Calu3 (cell line): ENCODE measurements around the gene CACNA1I. TPM values are rescaled to one million over a fixed set of nuclear protein-coding genes. Genes with fewer than 3 reads are reported as not detected.

Experiments
- BruUV-seq: library from RNA; stranded (reverse); fragments of 400-500 nt; replicated peaks from 2 replicates; lab custom pipeline; 2021; lab: Mats Ljungman, UMichigan
- CTCF ChIA-PET: fragments of 300-600 bp; sonication (Branson Sonifier 250); formaldehyde crosslinking; loops from one replicate; lab custom pipeline; 2022; ENCODE audit warnings: antibody characterized with exemption; lab: Charles Lee
- DNase-seq: peaks from one replicate; pipeline ENCODE4 v3.0.0; 2022
- H3K27ac Mint-ChIP-seq: one replicate; pipeline ENCODE4 v1.8.0; 2022; ENCODE audit warnings: mixed read lengths; ENCODE audit not compliant: unreplicated experiment
- H3K27me3 Mint-ChIP-seq: one replicate; pipeline ENCODE4 v1.8.0; 2022; ENCODE audit warnings: mixed read lengths; ENCODE audit not compliant: unreplicated experiment
- H3K36me3 Mint-ChIP-seq: one replicate; pipeline ENCODE4 v1.8.0; 2022; ENCODE audit warnings: mild to moderate bottlenecking, moderate library complexity, mixed read lengths; ENCODE audit not compliant: insufficient read depth, unreplicated experiment
- H3K4me1 Mint-ChIP-seq: one replicate; pipeline ENCODE4 v1.8.0; 2022; ENCODE audit warnings: mild to moderate bottlenecking, low read depth, mixed read lengths; ENCODE audit not compliant: unreplicated experiment
- H3K4me3 Mint-ChIP-seq: one replicate; pipeline ENCODE4 v1.8.0; 2022; ENCODE audit warnings: mild to moderate bottlenecking, low read depth, moderate library complexity, mixed read lengths; ENCODE audit not compliant: unreplicated experiment
- H3K9me3 Mint-ChIP-seq: one replicate; pipeline ENCODE4 v1.8.0; 2022; ENCODE audit warnings: low read depth, mixed read lengths; ENCODE audit not compliant: unreplicated experiment
- CTCF ChIP-seq: fragments of 200-600 bp; IDR thresholded peaks from one replicate; pipeline ENCODE4 v1.8.0; 2022; ENCODE audit warnings: antibody characterized with exemption; ENCODE audit not compliant: unreplicated experiment
- intact Hi-C: fragments of 100-400 bp; cut with micrococcal nuclease; formaldehyde crosslinking; loops from one replicate; pipeline ENCODE4 v1.10.0; 2022; ENCODE audit not compliant: unreplicated experiment
- total RNA-seq: library from RNA; stranded (reverse); gene quantifications from 2 replicates; pipeline ENCODE4 v1.2.3, GENCODE V29; 2022

Gene CACNA1I
- total RNA-seq, 1 experiment from 2014 or later: 0.05 TPM

GRCh38 chr22:39596601-39597000 is 26.0 kb downstream of the CACNA1I start:
- DNase-seq: no peak
- CTCF ChIA-PET: no interaction called here
- no TSS peak for BruUV-seq
- intact Hi-C loops: no loop called here
- no peak overlapping the region for H3K4me3 Mint-ChIP-seq
- TF ChIP-seq CTCF: no peak
- no peak overlapping the region for H3K27ac Mint-ChIP-seq
- peaks cover 38% of the 10 kb centered on the region for H3K4me1 Mint-ChIP-seq
- no peaks in the 10 kb centered on the region for H3K9me3 Mint-ChIP-seq
- peaks cover 60% of the 10 kb centered on the region for H3K27me3 Mint-ChIP-seq
- no peaks in the 10 kb centered on the region for H3K36me3 Mint-ChIP-seq

- CTCF ChIA-PET: interaction anchor here (0.5 kb wide), 1 partner anchor 204 kb away, joined by 3 read pairs; no protein-coding TSS in a partner anchor
- BruUV-seq: no TSS peak
- intact Hi-C loops: no loop called here
- Mint-ChIP-seq H3K4me3 (no peak overlapping the region), H3K27ac (no peak overlapping the region), H3K36me3 (no peaks in the 10 kb centered on the region), H3K4me1 (peaks cover 32% of the 10 kb centered on the region), H3K9me3 (no peaks in the 10 kb centered on the region), H3K27me3 (peaks cover 67% of the 10 kb centered on the region)
- no peak for TF ChIP-seq CTCF
- no peak for DNase-seq
Observed at GRCh38 chr22:39597236-39597869, 26.8 kb downstream of the CACNA1I start.

DNA sequence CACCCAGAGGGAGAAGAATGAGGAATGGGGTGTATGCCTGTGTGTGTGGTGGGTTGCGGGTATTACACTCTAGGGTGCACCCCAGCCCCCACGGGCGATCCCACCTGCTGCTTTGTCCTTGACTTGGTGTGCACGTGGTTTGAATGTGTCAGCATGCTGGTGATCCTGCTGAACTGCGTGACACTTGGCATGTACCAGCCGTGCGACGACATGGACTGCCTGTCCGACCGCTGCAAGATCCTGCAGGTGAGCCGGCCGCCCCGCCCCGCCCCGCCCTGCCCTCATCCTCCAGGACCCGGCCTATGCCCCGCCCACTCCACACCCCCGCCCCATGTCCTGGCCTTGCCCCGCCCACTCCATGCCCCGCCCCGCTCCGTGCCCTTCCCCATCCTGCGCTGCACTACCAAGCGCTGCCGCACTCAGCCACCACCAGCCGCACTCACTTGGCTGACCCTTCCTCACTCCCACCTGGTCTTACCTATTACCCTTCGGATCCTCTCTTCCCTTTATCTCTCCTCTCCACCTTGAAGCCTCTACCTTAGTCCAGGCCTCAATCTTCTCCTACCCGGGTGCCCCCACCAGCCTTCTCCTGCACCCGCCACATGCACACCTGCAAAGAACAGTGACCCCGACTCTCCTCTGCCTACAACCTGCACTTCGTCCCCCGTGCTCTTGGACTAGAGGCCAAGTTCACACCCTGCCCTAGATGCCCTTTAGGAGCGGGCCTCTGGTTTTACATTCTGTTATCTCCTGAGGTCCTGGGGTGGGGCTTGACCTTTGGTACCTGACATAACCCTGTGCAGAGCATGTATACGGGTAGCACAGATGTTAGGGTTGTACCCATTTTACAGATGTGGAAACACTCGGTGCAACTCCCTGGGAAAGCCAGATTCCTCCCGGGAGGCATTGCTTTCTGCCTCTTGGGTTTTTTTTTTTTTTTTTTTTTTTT is 27.7 kb downstream of the CACNA1I start:
- no peaks in the 10 kb centered on the region for H3K9me3 Mint-ChIP-seq
- intact Hi-C loops: no loop called here
- H3K36me3 Mint-ChIP-seq: no peaks in the 10 kb centered on the region
- H3K27ac Mint-ChIP-seq: peak overlapping the region; percentile 52
- BruUV-seq: no TSS peak
- H3K27me3 Mint-ChIP-seq: peaks cover 77% of the 10 kb centered on the region
- CTCF ChIA-PET: no interaction called here
- peaks cover 23% of the 10 kb centered on the region for H3K4me1 Mint-ChIP-seq
- H3K4me3 Mint-ChIP-seq: no peak overlapping the region
- DNase-seq: peak; percentile 90
- no peak for TF ChIP-seq CTCF

DNA sequence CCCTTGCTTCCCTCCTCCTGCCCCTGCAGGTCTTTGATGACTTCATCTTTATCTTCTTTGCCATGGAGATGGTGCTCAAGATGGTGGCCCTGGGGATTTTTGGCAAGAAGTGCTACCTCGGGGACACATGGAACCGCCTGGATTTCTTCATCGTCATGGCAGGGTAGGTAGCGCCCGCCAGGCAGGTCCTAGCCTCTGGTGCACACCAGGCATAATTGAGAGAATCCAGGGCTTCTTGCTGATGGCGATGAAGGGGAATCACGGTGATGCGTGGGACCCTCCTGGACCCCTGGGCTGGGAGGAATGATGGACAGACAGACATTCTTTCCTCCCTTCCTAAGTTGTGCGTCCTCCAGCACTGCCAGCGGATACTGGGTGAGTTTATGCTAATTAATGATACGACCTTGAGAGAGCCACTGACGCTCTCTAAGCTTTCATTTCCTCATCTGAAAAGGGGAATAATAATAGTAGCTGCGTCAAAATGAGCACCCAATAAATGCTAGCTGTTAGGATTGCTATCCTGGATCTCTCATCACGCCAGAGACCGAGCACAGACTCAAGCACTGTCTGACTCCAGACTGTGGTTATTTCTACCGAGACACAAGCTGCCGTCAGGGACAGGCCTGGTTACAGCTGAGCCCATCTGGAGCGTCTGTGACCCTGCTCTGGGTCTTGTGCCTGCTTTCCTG is 30.1 kb downstream of the CACNA1I start:
- Mint-ChIP-seq H3K27me3 (peaks cover 94% of the 10 kb centered on the region), H3K27ac (no peak overlapping the region), H3K4me1 (peaks cover 18% of the 10 kb centered on the region), H3K9me3 (no peaks in the 10 kb centered on the region), H3K36me3 (no peaks in the 10 kb centered on the region), H3K4me3 (no peak overlapping the region)
- TF ChIP-seq CTCF: no peak
- BruUV-seq: no TSS peak
- CTCF ChIA-PET: interaction anchor here (0.6 kb wide), 1 partner anchor 432 kb away, joined by 3 read pairs; no protein-coding TSS in a partner anchor
- DNase-seq: no peak
- intact Hi-C loops: no loop called here
